ENCODE measurements around the gene CYP4F8. TPM values are rescaled to one million over a fixed set of nuclear protein-coding genes. Genes with fewer than 3 reads are reported as not detected.

The CYP4F8 gene
- polyA plus RNA-seq, 1 experiment = not detected

GRCh38 chr19:15609261-15609660 lies 5.8 kb upstream of the CYP4F8 start:
- CTCF ChIA-PET = no interaction called here
- Histone ChIP-seq H3K27me3 (ENCODE audit: control insufficient read depth, insufficient read depth, low read length) (no peaks in the 10 kb centered on the region), H3K4me3 (ENCODE audit: low read depth, low read length) (no peak overlapping the region), H3K27ac (ENCODE audit: low read depth, low read length) (no peak overlapping the region), H3K9me3 (ENCODE audit: control insufficient read depth, insufficient read depth, low read length) (no peaks in the 10 kb centered on the region; the same call in 1 of the 2 replicates)
- DNase-seq (ENCODE audit: low read depth, low spot score) = no peak
- TF ChIP-seq, protein P1, sequence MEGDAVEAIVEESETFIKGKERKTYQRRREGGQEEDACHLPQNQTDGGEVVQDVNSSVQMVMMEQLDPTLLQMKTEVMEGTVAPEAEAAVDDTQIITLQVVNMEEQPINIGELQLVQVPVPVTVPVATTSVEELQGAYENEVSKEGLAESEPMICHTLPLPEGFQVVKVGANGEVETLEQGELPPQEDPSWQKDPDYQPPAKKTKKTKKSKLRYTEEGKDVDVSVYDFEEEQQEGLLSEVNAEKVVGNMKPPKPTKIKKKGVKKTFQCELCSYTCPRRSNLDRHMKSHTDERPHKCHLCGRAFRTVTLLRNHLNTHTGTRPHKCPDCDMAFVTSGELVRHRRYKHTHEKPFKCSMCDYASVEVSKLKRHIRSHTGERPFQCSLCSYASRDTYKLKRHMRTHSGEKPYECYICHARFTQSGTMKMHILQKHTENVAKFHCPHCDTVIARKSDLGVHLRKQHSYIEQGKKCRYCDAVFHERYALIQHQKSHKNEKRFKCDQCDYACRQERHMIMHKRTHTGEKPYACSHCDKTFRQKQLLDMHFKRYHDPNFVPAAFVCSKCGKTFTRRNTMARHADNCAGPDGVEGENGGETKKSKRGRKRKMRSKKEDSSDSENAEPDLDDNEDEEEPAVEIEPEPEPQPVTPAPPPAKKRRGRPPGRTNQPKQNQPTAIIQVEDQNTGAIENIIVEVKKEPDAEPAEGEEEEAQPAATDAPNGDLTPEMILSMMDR (IDR thresholded peaks at IDR 0.05; ENCODE audit: low read depth, low read length) = no peak
- POLR2A ChIA-PET = no interaction called here

DNA sequence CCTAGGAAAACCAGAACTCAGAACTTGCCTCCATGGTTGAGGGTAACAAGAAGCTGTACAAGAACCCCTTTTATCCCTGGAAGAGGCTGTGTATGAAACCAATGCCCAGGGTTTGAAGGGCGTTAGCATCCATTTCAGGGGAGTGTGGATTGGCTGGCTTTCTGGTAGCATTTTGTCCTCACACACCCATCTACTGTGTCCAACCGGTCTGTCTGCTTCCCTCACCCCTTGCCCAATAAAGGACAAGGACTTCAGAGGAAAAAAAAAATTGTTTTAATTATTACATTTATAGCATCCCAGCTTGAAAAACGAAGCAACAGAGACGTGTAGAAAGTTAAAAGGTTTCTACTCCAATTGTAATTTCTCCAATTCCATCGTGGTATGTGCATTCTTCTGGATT lies 2.7 kb upstream of the CYP4F8 start:
- ChIA-PET CTCF (no interaction called here), POLR2A (no interaction called here)
- TF ChIP-seq, protein P1 (IDR thresholded peaks at IDR 0.05; ENCODE audit: low read depth, low read length) = no peak

GRCh38 chr19:15613338-15613737 lies 1.7 kb upstream of the CYP4F8 start:
- Histone ChIP-seq H3K27me3 (ENCODE audit: control insufficient read depth, insufficient read depth, low read length) (no peaks in the 10 kb centered on the region), H3K9me3 (ENCODE audit: control insufficient read depth, insufficient read depth, low read length) (peaks cover 8% of the 10 kb centered on the region), H3K4me3 (ENCODE audit: low read depth, low read length) (no peak overlapping the region), H3K27ac (ENCODE audit: low read depth, low read length) (no peak overlapping the region)
- ChIA-PET CTCF (no interaction called here), POLR2A (no interaction called here)
- no peak for DNase-seq (ENCODE audit: low read depth, low spot score)
- TF ChIP-seq, protein P1 (IDR thresholded peaks at IDR 0.05; ENCODE audit: low read depth, low read length) = no peak

More for the DNA sequence above, 2.7 kb upstream of the CYP4F8 start:
- H3K4me3 ChIP-seq (ENCODE audit: low read depth, low read length) = no peak overlapping the region
- H3K9me3 ChIP-seq (ENCODE audit: control insufficient read depth, insufficient read depth, low read length) = peaks cover 8% of the 10 kb centered on the region
- H3K27ac ChIP-seq (ENCODE audit: low read depth, low read length) = no peak overlapping the region
- no peaks in the 10 kb centered on the region for H3K27me3 ChIP-seq (ENCODE audit: control insufficient read depth, insufficient read depth, low read length)
- DNase-seq (ENCODE audit: low read depth, low spot score) = no peak

- DNase-seq (ENCODE audit: low read depth, low spot score) = no peak
- Histone ChIP-seq H3K27me3 (ENCODE audit: control insufficient read depth, insufficient read depth, low read length) (no peaks in the 10 kb centered on the region), H3K4me3 (ENCODE audit: low read depth, low read length) (no peak overlapping the region), H3K9me3 (ENCODE audit: control insufficient read depth, insufficient read depth, low read length) (peaks cover 8% of the 10 kb centered on the region), H3K27ac (ENCODE audit: low read depth, low read length) (no peak overlapping the region)
- ChIA-PET POLR2A (no interaction called here), CTCF (no interaction called here)
- TF ChIP-seq, protein P1 (IDR thresholded peaks at IDR 0.05; ENCODE audit: low read depth, low read length) = no peak
Measured at GRCh38 chr19:15615526-15615925, 508 bp downstream of the CYP4F8 start.

DNA sequence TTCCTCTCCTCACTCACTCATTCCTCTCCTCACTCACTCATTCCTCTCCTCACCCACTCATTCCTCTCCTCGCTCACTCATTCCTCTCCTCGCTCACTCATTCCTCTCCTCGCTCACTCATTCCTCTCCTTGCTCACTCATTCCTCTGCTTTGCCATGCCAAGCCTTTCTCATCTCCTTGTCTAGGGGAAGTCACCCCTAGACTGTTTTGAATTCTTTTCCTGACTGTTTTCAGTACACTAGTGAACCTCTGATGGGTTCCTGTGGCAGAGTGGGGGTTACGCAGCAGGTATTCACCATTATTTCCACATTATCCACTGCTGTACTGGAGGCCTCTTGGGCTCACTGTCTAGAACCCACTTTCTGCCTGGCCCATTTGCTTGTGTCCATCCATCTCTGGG lies 1.2 kb downstream of the CYP4F8 start:
- TF ChIP-seq, protein P1 (IDR thresholded peaks at IDR 0.05; ENCODE audit: low read depth, low read length) = no peak
- ChIA-PET CTCF (no interaction called here), POLR2A (no interaction called here)
- Histone ChIP-seq H3K27me3 (ENCODE audit: control insufficient read depth, insufficient read depth, low read length) (no peaks in the 10 kb centered on the region), H3K4me3 (ENCODE audit: low read depth, low read length) (no peak overlapping the region), H3K9me3 (ENCODE audit: control insufficient read depth, insufficient read depth, low read length) (peaks cover 8% of the 10 kb centered on the region), H3K27ac (ENCODE audit: low read depth, low read length) (no peak overlapping the region)
- no peak for DNase-seq (ENCODE audit: low read depth, low spot score)

Measured in AG04450 (cell line).